RPMI8226 (cell line): ENCODE results near the gene VPS36.
A peak's percentile ranks its signal among the peaks of the same experiment; 100 is the strongest.
"Not testable (repeated sequence)": the region's sequence is repeated elsewhere in the genome, so short reads cannot be mapped to it uniquely, and the experiment has no call there.

Experiments
- DNase-seq: peaks from one replicate; pipeline ENCODE4 v3.0.0-alpha.2; 2015

The VPS36 gene

GRCh38 chr13:52450012-52450792 lies at the start of gene VPS36:
TSS of gene VPS36 (minus strand) at chr13:52450634. CDS start at chr13:52450594, 40 bp downstream.
- peak; percentile 96 for DNase-seq

GRCh38 chr13:52497979-52498378 lies 47.5 kb upstream of the VPS36 start:
- not testable (repeated sequence) for DNase-seq

- not testable (repeated sequence) for DNase-seq
Measured at GRCh38 chr13:52494241-52494640, 43.8 kb upstream of the VPS36 start.

GRCh38 chr13:52491015-52491414 lies 40.6 kb upstream of the VPS36 start:
- DNase-seq: not testable (repeated sequence)

- DNase-seq: not testable (repeated sequence)
Measured at GRCh38 chr13:52488763-52489162, 38.3 kb upstream of the VPS36 start.

- DNase-seq: not testable (repeated sequence)
Measured at GRCh38 chr13:52487078-52487477, 36.6 kb upstream of the VPS36 start.

- DNase-seq: not testable (repeated sequence)
Measured at GRCh38 chr13:52480677-52481428, 30.4 kb upstream of the VPS36 start.

GRCh38 chr13:52468487-52468886 lies 18.1 kb upstream of the VPS36 start:
- not testable (repeated sequence) for DNase-seq

GRCh38 chr13:52463526-52463925 lies 13.1 kb upstream of the VPS36 start:
- DNase-seq: no peak

- DNase-seq: no peak
Measured at GRCh38 chr13:52461265-52461664, 10.8 kb upstream of the VPS36 start.

GRCh38 chr13:52459668-52460067 lies 9.2 kb upstream of the VPS36 start:
- DNase-seq: no peak

- peak; percentile 71 for DNase-seq
Measured at GRCh38 chr13:52455677-52456041, 5.2 kb upstream of the VPS36 start.

GRCh38 chr13:52454820-52455676 lies 4.6 kb upstream of the VPS36 start, which contains the start of gene CKAP2:
TSS of gene CKAP2 (plus strand) at chr13:52455478. CDS start at chr13:52455557, 79 bp downstream.
- peak; percentile 95 for DNase-seq

GRCh38 chr13:52454459-52454819 lies 4.0 kb upstream of the VPS36 start:
- peak; percentile 80 for DNase-seq

- DNase-seq: no peak
Measured at GRCh38 chr13:52452470-52452869, 2.0 kb upstream of the VPS36 start.

- DNase-seq: no peak
Measured at GRCh38 chr13:52451135-52451804, 836 bp upstream of the VPS36 start.

- DNase-seq: no peak
Measured at GRCh38 chr13:52450793-52451116, 321 bp upstream of the VPS36 start.

GRCh38 chr13:52449331-52450011 lies 963 bp downstream of the VPS36 start:
- no peak for DNase-seq

- DNase-seq: no peak
Measured at GRCh38 chr13:52447815-52448552, 2.5 kb downstream of the VPS36 start.

- no peak for DNase-seq
Measured at GRCh38 chr13:52447354-52447753, 3.1 kb downstream of the VPS36 start.

GRCh38 chr13:52446265-52446664 lies 4.2 kb downstream of the VPS36 start:
- DNase-seq: no peak
